Measurements from ENCODE around the gene EIF4G1. TPM values are rescaled to one million over a fixed set of nuclear protein-coding genes. Genes with fewer than 3 reads are reported as not detected.

Gene EIF4G1
- total RNA-seq, 4 donors from 2014 or later = 173 to 248 (median 192) TPM

DNA sequence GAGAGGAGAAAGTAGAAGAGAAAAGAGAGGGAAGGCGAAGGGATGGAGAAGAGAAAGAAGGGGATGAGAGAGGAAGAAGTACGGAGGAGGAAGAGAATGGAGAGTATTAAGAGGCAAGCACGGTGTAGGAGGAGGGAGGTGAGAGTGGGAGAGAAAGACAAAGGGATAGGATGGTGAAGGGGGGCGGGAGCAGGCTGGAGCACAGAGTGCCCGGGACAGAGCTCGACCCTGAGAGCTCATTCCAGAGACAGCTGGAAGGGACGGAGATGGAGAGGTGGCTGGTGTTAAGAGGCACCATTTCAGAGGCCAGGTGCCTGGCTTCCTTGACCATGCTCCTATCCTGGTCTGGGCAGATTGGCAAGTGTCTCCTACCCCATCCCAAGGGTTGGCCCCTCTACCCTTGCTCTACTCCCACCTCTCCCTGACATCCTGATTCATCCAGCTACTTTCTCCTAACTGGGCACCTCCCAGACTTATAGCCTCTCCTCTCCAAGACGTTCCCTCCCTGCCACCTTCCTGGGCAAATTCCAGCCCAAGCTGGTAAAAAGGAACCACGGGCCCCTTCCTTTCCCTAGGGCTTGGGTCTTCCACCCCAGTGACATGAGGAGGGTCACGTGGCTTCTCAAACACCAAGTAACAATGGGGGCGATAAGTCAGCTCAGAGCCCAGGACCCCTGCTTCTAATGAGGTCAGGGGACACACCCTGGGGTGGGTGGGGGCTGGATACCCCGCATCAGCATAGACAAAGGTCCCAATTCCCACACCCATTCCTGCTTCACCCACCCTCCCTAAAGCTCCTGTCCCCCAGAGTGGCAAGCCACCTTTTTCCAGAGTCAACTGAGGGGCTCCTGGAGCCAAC is 45.9 kb downstream of the EIF4G1 start:
- Histone ChIP-seq H3K27ac (peak overlapping the region; percentile 92 to 100 (median 98)), H3K27me3 (no peaks in the 10 kb centered on the region), H3K4me1 (peaks cover 0 to 67% (median 27%) of the 10 kb centered on the region in 4 donors), H3K4me3 (peak overlapping the region; percentile 65 to 98 (median 93)), H3K9me3 (no peaks in the 10 kb centered on the region), H3K36me3 (peaks cover 0 to 44% (median 0%) of the 10 kb centered on the region in 3 donors)
- no peak for DNase-seq (ENCODE audit: low spot score in 2 of 2)
- TF ChIP-seq, protein P1, sequence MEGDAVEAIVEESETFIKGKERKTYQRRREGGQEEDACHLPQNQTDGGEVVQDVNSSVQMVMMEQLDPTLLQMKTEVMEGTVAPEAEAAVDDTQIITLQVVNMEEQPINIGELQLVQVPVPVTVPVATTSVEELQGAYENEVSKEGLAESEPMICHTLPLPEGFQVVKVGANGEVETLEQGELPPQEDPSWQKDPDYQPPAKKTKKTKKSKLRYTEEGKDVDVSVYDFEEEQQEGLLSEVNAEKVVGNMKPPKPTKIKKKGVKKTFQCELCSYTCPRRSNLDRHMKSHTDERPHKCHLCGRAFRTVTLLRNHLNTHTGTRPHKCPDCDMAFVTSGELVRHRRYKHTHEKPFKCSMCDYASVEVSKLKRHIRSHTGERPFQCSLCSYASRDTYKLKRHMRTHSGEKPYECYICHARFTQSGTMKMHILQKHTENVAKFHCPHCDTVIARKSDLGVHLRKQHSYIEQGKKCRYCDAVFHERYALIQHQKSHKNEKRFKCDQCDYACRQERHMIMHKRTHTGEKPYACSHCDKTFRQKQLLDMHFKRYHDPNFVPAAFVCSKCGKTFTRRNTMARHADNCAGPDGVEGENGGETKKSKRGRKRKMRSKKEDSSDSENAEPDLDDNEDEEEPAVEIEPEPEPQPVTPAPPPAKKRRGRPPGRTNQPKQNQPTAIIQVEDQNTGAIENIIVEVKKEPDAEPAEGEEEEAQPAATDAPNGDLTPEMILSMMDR (IDR thresholded peaks at IDR 0.05) = no peak
- TF ChIP-seq EP300 (IDR thresholded peaks at IDR 0.05) (no peak), POLR2A (IDR thresholded peaks at IDR 0.05) (no peak)
- WGBS, 2 donors = 40 to 43% methylated on average over 12 of the region's 12 CpGs

DNA sequence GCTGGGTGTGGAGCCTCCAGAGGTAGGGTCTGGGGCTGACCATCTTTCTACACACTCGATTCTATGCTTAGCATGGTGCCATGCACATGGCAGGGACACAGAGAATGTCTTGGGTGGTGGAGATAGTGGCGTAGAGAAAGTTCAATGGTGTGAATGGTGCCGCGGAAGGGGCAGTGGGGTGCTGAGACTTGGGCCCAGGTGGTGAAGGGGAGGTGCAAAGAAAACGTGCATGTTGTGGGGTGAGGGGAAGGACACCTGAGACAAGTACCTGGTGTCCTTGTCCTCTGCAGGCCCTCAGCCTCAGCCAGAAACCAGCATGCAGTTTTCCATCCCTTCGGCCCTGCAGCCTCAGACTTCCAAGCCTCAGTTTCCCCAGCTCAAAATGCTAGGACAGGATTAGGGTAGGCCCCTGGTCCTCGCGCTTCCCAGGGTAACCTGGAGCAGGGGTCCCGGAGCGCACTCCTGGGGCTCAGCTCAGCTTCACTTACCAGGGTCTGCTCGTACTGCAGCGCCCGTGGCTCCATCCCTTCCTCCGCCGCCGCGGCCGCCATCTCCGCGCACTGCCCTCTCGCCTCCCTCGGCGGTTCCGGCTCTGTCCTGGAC is 46.6 kb downstream of the EIF4G1 start:
- TF ChIP-seq, protein P1 (IDR thresholded peaks at IDR 0.05) = no peak
- TF ChIP-seq POLR2A (IDR thresholded peaks at IDR 0.05) (no peak), EP300 (IDR thresholded peaks at IDR 0.05) (no peak)
- DNase-seq (ENCODE audit: low spot score in 2 of 2) = no peak
- peak overlapping the region; percentile 92 to 100 (median 98) for H3K27ac ChIP-seq
- WGBS, 2 donors = 4 to 18% methylated on average over 7 to 24 of the region's 24 CpGs
- H3K4me1 ChIP-seq = peaks cover 0 to 59% (median 27%) of the 10 kb centered on the region in 4 donors
- H3K36me3 ChIP-seq = peaks cover 0 to 42% (median 0%) of the 10 kb centered on the region in 3 donors
- H3K9me3 ChIP-seq = no peaks in the 10 kb centered on the region
- peak overlapping the region; percentile 65 to 98 (median 93) for H3K4me3 ChIP-seq
- no peaks in the 10 kb centered on the region for H3K27me3 ChIP-seq

DNA sequence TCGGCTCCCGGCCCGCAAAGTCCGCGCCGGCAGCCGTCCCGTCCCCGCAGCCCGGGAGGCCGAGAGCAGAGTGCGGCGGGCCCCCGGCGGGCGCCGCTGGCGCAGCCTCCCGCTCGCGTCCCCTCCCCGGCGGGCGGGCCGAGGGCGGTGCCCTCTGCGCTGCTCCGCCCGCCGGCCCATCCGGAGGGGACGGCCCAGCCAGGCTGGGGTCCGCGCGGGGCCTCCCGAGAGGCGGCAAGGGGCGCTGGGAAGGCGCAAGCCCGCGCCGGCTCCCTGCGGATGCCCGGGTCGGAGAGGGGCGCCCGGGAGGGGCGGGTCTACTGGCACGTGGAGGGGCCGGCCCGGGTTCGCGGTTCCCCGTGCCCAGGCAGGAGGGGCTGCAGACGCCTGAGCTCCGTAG is 47.1 kb downstream of the EIF4G1 start, which contains the start of the genes CLCN2 and POLR2H:
TSS of gene CLCN2 (minus strand) at position 74 of the 400 bp plus-strand sequence. CDS start 126 bp downstream, outside the sequence.
TSS of gene POLR2H (plus strand) at position 179 of the 400 bp plus-strand sequence. CDS start 1,783 bp downstream, outside the sequence.
- Histone ChIP-seq H3K9me3 (no peaks in the 10 kb centered on the region), H3K4me1 (peaks cover 0 to 57% (median 27%) of the 10 kb centered on the region in 4 donors), H3K27me3 (no peaks in the 10 kb centered on the region), H3K27ac (peak within 1 kb of the TSS; percentile 92 to 100 (median 98)), H3K36me3 (peaks cover 0 to 42% (median under 1%) of the 10 kb centered on the region in 3 donors), H3K4me3 (peak within 1 kb of the TSS; percentile 65 to 98 (median 93))
- 0% methylated on average over 8 to 12 of the region's 56 CpGs for WGBS, 2 donors
- DNase-seq (ENCODE audit: low spot score in 2 of 2) = no peak
- TF ChIP-seq, protein P1 (IDR thresholded peaks at IDR 0.05) = peak in 2 of 5 experiments; percentile 24 to 41
- TF ChIP-seq POLR2A (IDR thresholded peaks at IDR 0.05) = peak; percentile 90 to 93
- peak in 1 of 2 donors; percentile 72 for TF ChIP-seq EP300 (IDR thresholded peaks at IDR 0.05)

GRCh38 chr3:184361932-184362667 is 47.7 kb downstream of the EIF4G1 start:
- peaks cover 0 to 42% (median 3%) of the 10 kb centered on the region in 3 donors for H3K36me3 ChIP-seq
- no peaks in the 10 kb centered on the region for H3K9me3 ChIP-seq
- WGBS, 2 donors = 1 to 2% methylated on average over 29 to 38 of the region's 38 CpGs
- peak overlapping the region; percentile 92 to 100 (median 98) for H3K27ac ChIP-seq
- no peaks in the 10 kb centered on the region for H3K27me3 ChIP-seq
- peak in 1 of 2 donors; percentile 64 for DNase-seq (ENCODE audit: low spot score in 2 of 2)
- peak overlapping the region; percentile 65 to 98 (median 93) for H3K4me3 ChIP-seq
- TF ChIP-seq POLR2A (IDR thresholded peaks at IDR 0.05) = peak in 1 of 2 donors; percentile 26
- TF ChIP-seq, protein P1 (IDR thresholded peaks at IDR 0.05) = no peak
- peaks cover 0 to 57% (median 27%) of the 10 kb centered on the region in 4 donors for H3K4me1 ChIP-seq
